Transverse colon (tissue), 4 donors: ENCODE results near the gene DQX1. TPM values are rescaled to one million over a fixed set of nuclear protein-coding genes. Genes with fewer than 3 reads are reported as not detected.

Experiments used
- DNase-seq: peaks from one replicate; pipeline ENCODE4 v3.0.0-alpha.2; 2019
- H3K27ac ChIP-seq, 4 donors: fragments of 200-600 bp; sonication (generic); 2 replicates each; pipeline ENCODE4 v1.5.1; 2016 to 2018; ENCODE audit warnings: inconsistent platforms in 4 of 4
- H3K27me3 ChIP-seq: fragments of 200-600 bp; sonication (generic); 2 replicates; pipeline ENCODE4 v1.5.1; 2017; ENCODE audit warnings: inconsistent platforms
- H3K36me3 ChIP-seq, 4 donors: fragments of 200-600 bp; sonication (generic); 2 replicates each; pipeline ENCODE4 v1.5.1; 2017 to 2019; ENCODE audit warnings: inconsistent platforms in 4 of 4
- H3K4me1 ChIP-seq, 4 donors: fragments of 200-600 bp; sonication (generic); 2 replicates each; pipeline ENCODE4 v1.5.1; 2017 to 2020; ENCODE audit warnings: inconsistent platforms in 4 of 4
- H3K4me3 ChIP-seq, 4 donors: fragments of 200-600 bp; sonication (generic); 1 replicate in 1 of 4; 2 replicates in 3 of 4; pipeline versions ENCODE4 v1.5.1 to v1.6.1; 2017 to 2019; ENCODE audit warnings: inconsistent platforms in 4 of 4
- H3K9me3 ChIP-seq, 2 donors: fragments of 200-600 bp; sonication (generic); 2 replicates each; pipeline ENCODE4 v1.5.1; 2017 to 2019; ENCODE audit warnings: inconsistent platforms in 2 of 2
- CTCF ChIP-seq, 5 experiments: fragments of 200-600 bp in 3 of 5; fragments of 450-650 bp in 2 of 5; sonication (generic) in 3 of 5; IDR thresholded peaks; 1 replicate in 2 of 5; 2 replicates in 3 of 5; pipeline ENCODE4 v1.5.1; 2016 to 2017; ENCODE audit warnings: antibody characterized with exemption in 5 of 5, inconsistent platforms in 3 of 5, mild to moderate bottlenecking in 2 of 5, moderate library complexity in 1 of 5
- EP300 ChIP-seq: sonication (generic); formaldehyde crosslinking; IDR thresholded peaks from one replicate; pipeline ENCODE4 v1.6.1; 2017; ENCODE audit warnings: antibody characterized with exemption, low read depth
- POLR2A ChIP-seq: fragments of 450-650 bp; IDR thresholded peaks from one replicate; pipeline ENCODE4 v1.6.1; 2016; ENCODE audit warnings: antibody characterized with exemption, mild to moderate bottlenecking, moderate library complexity
- POLR2AphosphoS5 ChIP-seq, 3 donors: sonication (generic); formaldehyde crosslinking; IDR thresholded peaks; one replicate each; pipeline ENCODE4 v1.6.1; 2016; ENCODE audit warnings: antibody characterized with exemption in 3 of 3
- WGBS, 2 donors: methylation state at CpG; one replicate each; pipeline ENCODE4 v1.1.5; 2018; ENCODE audit warnings: low coverage in 1 of 2; 5-methylcytosine and 5-hydroxymethylcytosine counted together
- in situ Hi-C, 4 donors: fragments of 200-750 bp; cut with MboI; loops; one replicate each; pipeline versions ENCODE4 v1.15.0 to v1.15.1; 2017; ENCODE audit warnings: low sequenced_read_pairs in 3 of 4, low pct_ligation_motif_present in 1 of 4, low pct_unique_long_range_greater_than_20kb in 1 of 4
- intact Hi-C: fragments of 100-400 bp; cut with DNase I; formaldehyde crosslinking; loops from one replicate; pipeline ENCODE4 v1.15.1; 2023; ENCODE audit warnings: low total_unique reads
- total RNA-seq, 4 donors: library from RNA; depleted of rRNA; stranded (reverse); fragments of >200 nt; gene quantifications; one replicate each; pipeline ENCODE4 v1.1.0, GENCODE V29; 2016

The DQX1 gene
- total RNA-seq, 4 donors from 2014 or later: 32.4 to 194 (median 53.1) TPM

GRCh38 chr2:74532222-74532621 lies 6.2 kb upstream of the DQX1 start:
- intact Hi-C loops (no loop called here), in situ Hi-C loops (no loop called here)
- no peak for DNase-seq

GRCh38 chr2:74531666-74532065 lies 5.6 kb upstream of the DQX1 start:
- in situ Hi-C loops (no loop called here), intact Hi-C loops (loop anchor here (2.0 kb wide), 1 partner anchor 49 kb away; the partner anchor contains the start of genes CCDC142 and TTC31)
- WGBS, 2 donors: 75 to 100% methylated on average over 1 to 7 of the region's 7 CpGs

More at GRCh38 chr2:74532222-74532621, 6.2 kb upstream of the DQX1 start:
- Histone ChIP-seq H3K4me1 (peaks cover 14 to 28% (median 19%) of the 10 kb centered on the region in 4 donors), H3K4me3 (no peak overlapping the region), H3K27me3 (no peaks in the 10 kb centered on the region), H3K27ac (no peak overlapping the region), H3K9me3 (no peaks in the 10 kb centered on the region), H3K36me3 (peaks cover 0 to 12% (median 2%) of the 10 kb centered on the region in 4 donors)
- TF ChIP-seq CTCF (IDR thresholded peaks at IDR 0.05) (peak in 4 of 5 experiments; percentile 13 to 35 (median 20)), POLR2A (no peak)

GRCh38 chr2:74530239-74531187 lies 4.5 kb upstream of the DQX1 start:
- H3K27ac ChIP-seq: peak overlapping the region; percentile 85 to 94 (median 92)
- H3K27me3 ChIP-seq: no peaks in the 10 kb centered on the region
- peak; percentile 62 for DNase-seq
- peaks cover 14 to 28% (median 19%) of the 10 kb centered on the region in 4 donors for H3K4me1 ChIP-seq
- TF ChIP-seq CTCF (IDR thresholded peaks at IDR 0.05) (no peak), EP300 (no peak), POLR2A (no peak), POLR2AphosphoS5 (IDR thresholded peaks at IDR 0.05) (peak in 1 of 3 donors; percentile 9)
- intact Hi-C loops (loop anchor here (2.0 kb wide), 1 partner anchor 48 kb away; the partner anchor contains the start of genes CCDC142 and TTC31), in situ Hi-C loops (no loop called here)
- no peaks in the 10 kb centered on the region for H3K9me3 ChIP-seq
- peaks cover 0 to 23% (median 8%) of the 10 kb centered on the region in 4 donors for H3K36me3 ChIP-seq
- H3K4me3 ChIP-seq: peak overlapping the region; percentile 68 to 79 (median 79)
- 4 to 10% methylated on average over 2 to 43 of the region's 54 CpGs for WGBS, 2 donors

More at GRCh38 chr2:74531666-74532065, 5.6 kb upstream of the DQX1 start:
- no peak overlapping the region for H3K27ac ChIP-seq
- no peak overlapping the region for H3K4me3 ChIP-seq
- no peaks in the 10 kb centered on the region for H3K9me3 ChIP-seq
- H3K4me1 ChIP-seq: peaks cover 14 to 28% (median 19%) of the 10 kb centered on the region in 4 donors
- TF ChIP-seq EP300 (no peak), POLR2A (no peak), POLR2AphosphoS5 (IDR thresholded peaks at IDR 0.05) (no peak), CTCF (IDR thresholded peaks at IDR 0.05) (no peak)
- no peak for DNase-seq
- peaks cover 0 to 18% (median 5%) of the 10 kb centered on the region in 4 donors for H3K36me3 ChIP-seq
- H3K27me3 ChIP-seq: no peaks in the 10 kb centered on the region
